HCT116 (cell line): ENCODE results near the gene SLC52A3. TPM values are rescaled to one million over a fixed set of nuclear protein-coding genes. Genes with fewer than 3 reads are reported as not detected.

Source experiments
- ATAC-seq: fragments of 200-7000 bp; cut with Tn5 transposase; 2 replicates; pipeline ENCODE4 v1.9.1; 2020; ENCODE audit warnings: mild to moderate bottlenecking, moderate library complexity
- BruUV-seq: library from RNA; stranded (reverse); fragments of 400-500 nt; replicated peaks from 2 replicates; lab custom pipeline; 2021; lab: Mats Ljungman, UMichigan
- CTCF ChIA-PET: fragments of 300-600 bp; sonication (Branson Sonifier 250); formaldehyde crosslinking; loops from one replicate; lab custom pipeline; 2021; ENCODE audit warnings: antibody characterized with exemption; lab: Charles Lee
- POLR2A ChIA-PET: fragments of 300-600, 350-600 bp; sonication (Branson Sonifier 250); formaldehyde crosslinking; loops from one replicate; lab custom pipeline; 2021; ENCODE audit warnings: antibody characterized with exemption; lab: Charles Lee
- RAD21 ChIA-PET, 2 experiments: fragments of 300-600 bp; sonication (Branson Sonifier 250); formaldehyde crosslinking; loops; one replicate each; lab custom pipeline; 2023; ENCODE audit warnings: low total read pairs in 2 of 2; ENCODE audit not compliant: uncharacterized antibody in 2 of 2, unreplicated experiment in 2 of 2, low non-redundant PET in 1 of 2; lab: Charles Lee
- DNase-seq: peaks from one replicate; pipeline ENCODE4 v3.0.0-alpha.2; 2010; ENCODE audit warnings: low read depth, low spot score
- H2AFZ ChIP-seq: fragments of 200-600 bp; shearing (Covaris generic), sonication (generic); 2 replicates; pipeline ENCODE4 v1.6.1; 2017; ENCODE audit warnings: low read depth, mixed run types, mixed read lengths, antibody characterized with exemption, low read length; ENCODE audit not compliant: poor library complexity, severe bottlenecking
- H3K27ac ChIP-seq: 2 replicates; pipeline ENCODE4 v1.5.1; 2012; ENCODE audit warnings: low read depth, low read length
- H3K27me3 ChIP-seq: fragments of 200-600 bp; sonication (generic); 2 replicates; pipeline ENCODE4 v1.6.1; 2016; ENCODE audit warnings: mixed run types, low read length, mixed read lengths; ENCODE audit not compliant: insufficient read depth
- H3K36me3 ChIP-seq, 2 experiments: fragments of 200-500 bp in 1 of 2; fragments of 200-600 bp in 1 of 2; sonication (Bioruptor generic) in 1 of 2; sonication (generic) in 1 of 2; 2 replicates each; pipeline versions ENCODE4 v1.5.1 to v1.6.1; 2014 to 2016; ENCODE audit warnings: low read length in 2 of 2, inconsistent platforms in 1 of 2, mixed read lengths in 1 of 2, mixed run types in 1 of 2; ENCODE audit not compliant: insufficient read depth in 2 of 2, control insufficient read depth in 1 of 2
- H3K4me1 ChIP-seq, 2 experiments: fragments of 200-600 bp in 1 of 2; sonication (generic) in 1 of 2; 2 replicates each; pipeline versions ENCODE4 v1.5.1 to v1.6.1; 2012 to 2017; ENCODE audit warnings: low read length in 2 of 2, inconsistent platforms in 1 of 2, mild to moderate bottlenecking in 1 of 2, mixed read lengths in 1 of 2, mixed run types in 1 of 2, moderate library complexity in 1 of 2; ENCODE audit not compliant: insufficient read depth in 2 of 2, control insufficient read depth in 1 of 2
- H3K4me2 ChIP-seq: fragments of 200-600 bp; sonication (generic); 2 replicates; pipeline ENCODE4 v1.6.1; 2017; ENCODE audit warnings: mixed run types, low read length, mixed read lengths
- H3K4me3 ChIP-seq, 2 experiments: fragments of 200-600 bp in 1 of 2; sonication (generic) in 1 of 2; replicated peaks in 1 of 2; 2 replicates each; pipeline ENCODE4 v1.5.1; 2011 to 2016; ENCODE audit warnings: low read length in 2 of 2, control low read depth in 1 of 2, low read depth in 1 of 2, mild to moderate bottlenecking in 1 of 2, mixed read lengths in 1 of 2, mixed run types in 1 of 2
- H3K79me2 ChIP-seq: fragments of 200-600 bp; sonication (generic); 2 replicates; pipeline ENCODE4 v1.6.1; 2017; ENCODE audit warnings: mild to moderate bottlenecking, mixed run types, low read length, moderate library complexity, mixed read lengths; ENCODE audit not compliant: insufficient read depth
- H3K9ac ChIP-seq: fragments of 200-600 bp; sonication (generic); 2 replicates; pipeline ENCODE4 v1.6.1; 2016; ENCODE audit warnings: low read length, mixed read lengths
- H3K9me2 ChIP-seq: fragments of 200-600 bp; sonication (generic), shearing (Covaris generic); 2 replicates; pipeline ENCODE4 v1.6.1; 2017; ENCODE audit warnings: mixed run types, mild to moderate bottlenecking, moderate library complexity; ENCODE audit not compliant: insufficient read depth
- H3K9me3 ChIP-seq, 2 experiments: fragments of 200-500 bp in 1 of 2; fragments of 200-600 bp in 1 of 2; sonication (Bioruptor generic) in 1 of 2; sonication (generic) in 1 of 2; 2 replicates each; pipeline ENCODE4 v1.6.1; 2014 to 2017; ENCODE audit warnings: low read length in 2 of 2, mixed read lengths in 2 of 2, inconsistent platforms in 1 of 2, low read depth in 1 of 2, mild to moderate bottlenecking in 1 of 2, mixed run types in 1 of 2, moderate library complexity in 1 of 2; ENCODE audit not compliant: control insufficient read depth in 1 of 2, insufficient read depth in 1 of 2
- H4K20me1 ChIP-seq: fragments of 200-600 bp; sonication (generic), shearing (Covaris generic); 2 replicates; pipeline ENCODE4 v1.6.1; 2017; ENCODE audit warnings: mixed run types, mild to moderate bottlenecking, moderate library complexity; ENCODE audit not compliant: insufficient read depth
- ATF3 ChIP-seq: IDR thresholded peaks from 2 replicates; pipeline ENCODE4 v1.6.1; 2012
- CEBPB ChIP-seq: IDR thresholded peaks from 2 replicates; pipeline ENCODE4 v1.6.1; 2012; ENCODE audit warnings: low read depth
- EGR1 ChIP-seq: IDR thresholded peaks from 2 replicates; pipeline ENCODE4 v1.6.1; 2012; ENCODE audit warnings: low read depth
- ELF1 ChIP-seq: IDR thresholded peaks from 2 replicates; pipeline ENCODE4 v1.6.1; 2012; ENCODE audit warnings: low read depth, borderline replicate concordance
- EZH2phosphoT487 ChIP-seq: fragments of 200-600 bp; IDR thresholded peaks from 2 replicates; pipeline ENCODE4 v1.6.1; 2018; ENCODE audit warnings: antibody characterized with exemption, borderline replicate concordance
- FOSL1 ChIP-seq: IDR thresholded peaks from 2 replicates; pipeline ENCODE4 v1.6.1; 2012; ENCODE audit warnings: low read depth
- JUND ChIP-seq: IDR thresholded peaks from 2 replicates; pipeline ENCODE4 v1.6.1; 2012
- POLR2A ChIP-seq: IDR thresholded peaks from 2 replicates; pipeline ENCODE4 v1.7.0; 2011; ENCODE audit warnings: borderline replicate concordance; ENCODE audit not compliant: insufficient read depth, insufficient read length; ENCODE audit errors: extremely low read depth
- POLR2AphosphoS5 ChIP-seq: IDR thresholded peaks from 2 replicates; pipeline ENCODE4 v1.6.1; 2011; ENCODE audit warnings: mild to moderate bottlenecking, low read depth, low read length, moderate library complexity
- RAD21 ChIP-seq: IDR thresholded peaks from 2 replicates; pipeline ENCODE4 v1.6.1; 2012; ENCODE audit warnings: low read depth, mild to moderate bottlenecking
- SIN3A ChIP-seq: IDR thresholded peaks from 2 replicates; pipeline ENCODE4 v1.6.1; 2012; ENCODE audit warnings: low read depth
- SP1 ChIP-seq: IDR thresholded peaks from 2 replicates; pipeline ENCODE4 v1.6.1; 2012; ENCODE audit warnings: low read depth
- SRF ChIP-seq: IDR thresholded peaks from 2 replicates; pipeline ENCODE4 v1.6.1; 2012; ENCODE audit warnings: low read depth
- TCF7L2 ChIP-seq: IDR thresholded peaks from 2 replicates; pipeline ENCODE4 v1.7.0; 2011; ENCODE audit warnings: borderline replicate concordance, inconsistent platforms; ENCODE audit not compliant: insufficient read depth, insufficient read length; ENCODE audit errors: extremely low read depth
- YY1 ChIP-seq: IDR thresholded peaks from 2 replicates; pipeline ENCODE4 v1.6.1; 2011; ENCODE audit warnings: low read length, low read depth, moderate library complexity, mild to moderate bottlenecking; ENCODE audit not compliant: insufficient replicate concordance; ENCODE audit errors: extremely low read depth
- ZBTB33 ChIP-seq: IDR thresholded peaks from 2 replicates; pipeline ENCODE4 v1.6.1; 2011; ENCODE audit warnings: mild to moderate bottlenecking, low read length, moderate library complexity; ENCODE audit not compliant: insufficient replicate concordance; ENCODE audit errors: extremely low read depth
- intact Hi-C: fragments of 100-400 bp; cut with micrococcal nuclease; formaldehyde crosslinking; loops from 2 replicates; pipeline ENCODE4 v1.10.0; 2022
- total RNA-seq: library from RNA; stranded (reverse); gene quantifications from one replicate; pipeline ENCODE4 v1.2.1, GENCODE V29; 2021; ENCODE audit not compliant: unreplicated experiment
- TF ChIP-seq, protein P1 (sequence below): IDR thresholded peaks from 2 replicates; pipeline ENCODE4 v1.6.1; 2012
- TF ChIP-seq, protein P2 (sequence below), 3 experiments: fragments of 200-600 bp in 1 of 3; sonication (generic) in 1 of 3; IDR thresholded peaks in 2 of 3; conservative IDR thresholded peaks in 1 of 3; 2 replicates each; pipeline ENCODE4 v1.5.1; 2012 to 2017; ENCODE audit warnings: low read depth in 2 of 3, low read length in 2 of 3, antibody characterized with exemption in 1 of 3, borderline replicate concordance in 1 of 3, control low read depth in 1 of 3, mild to moderate bottlenecking in 1 of 3, mixed read lengths in 1 of 3, mixed run types in 1 of 3, moderate library complexity in 1 of 3; ENCODE audit not compliant: insufficient read depth in 1 of 3

Gene SLC52A3
- total RNA-seq, 1 experiment from 2014 or later, result 10.2 TPM

- no TSS peak for BruUV-seq
- ChIA-PET RAD21 (no interaction called here), CTCF (no interaction called here), POLR2A (no interaction called here)
- H3K4me2 ChIP-seq, result no peak overlapping the region
- no peaks in the 10 kb centered on the region for H3K9me2 ChIP-seq
- intact Hi-C loops, result no loop called here
- H4K20me1 ChIP-seq, result no peaks in the 10 kb centered on the region
- H3K4me1 ChIP-seq, result no peaks in the 10 kb centered on the region
- H3K27me3 ChIP-seq, result no peaks in the 10 kb centered on the region
- no peaks in the 10 kb centered on the region for H3K9me3 ChIP-seq
- no peak overlapping the region for H3K4me3 ChIP-seq
- TF ChIP-seq RAD21, result no peak
- TF ChIP-seq SIN3A, result no peak
- no peak for TF ChIP-seq YY1
- TF ChIP-seq, protein P1, sequence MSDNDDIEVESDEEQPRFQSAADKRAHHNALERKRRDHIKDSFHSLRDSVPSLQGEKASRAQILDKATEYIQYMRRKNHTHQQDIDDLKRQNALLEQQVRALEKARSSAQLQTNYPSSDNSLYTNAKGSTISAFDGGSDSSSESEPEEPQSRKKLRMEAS, result no peak
- TF ChIP-seq, protein P2, sequence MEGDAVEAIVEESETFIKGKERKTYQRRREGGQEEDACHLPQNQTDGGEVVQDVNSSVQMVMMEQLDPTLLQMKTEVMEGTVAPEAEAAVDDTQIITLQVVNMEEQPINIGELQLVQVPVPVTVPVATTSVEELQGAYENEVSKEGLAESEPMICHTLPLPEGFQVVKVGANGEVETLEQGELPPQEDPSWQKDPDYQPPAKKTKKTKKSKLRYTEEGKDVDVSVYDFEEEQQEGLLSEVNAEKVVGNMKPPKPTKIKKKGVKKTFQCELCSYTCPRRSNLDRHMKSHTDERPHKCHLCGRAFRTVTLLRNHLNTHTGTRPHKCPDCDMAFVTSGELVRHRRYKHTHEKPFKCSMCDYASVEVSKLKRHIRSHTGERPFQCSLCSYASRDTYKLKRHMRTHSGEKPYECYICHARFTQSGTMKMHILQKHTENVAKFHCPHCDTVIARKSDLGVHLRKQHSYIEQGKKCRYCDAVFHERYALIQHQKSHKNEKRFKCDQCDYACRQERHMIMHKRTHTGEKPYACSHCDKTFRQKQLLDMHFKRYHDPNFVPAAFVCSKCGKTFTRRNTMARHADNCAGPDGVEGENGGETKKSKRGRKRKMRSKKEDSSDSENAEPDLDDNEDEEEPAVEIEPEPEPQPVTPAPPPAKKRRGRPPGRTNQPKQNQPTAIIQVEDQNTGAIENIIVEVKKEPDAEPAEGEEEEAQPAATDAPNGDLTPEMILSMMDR (IDR thresholded peaks at IDR 0.05 in 2 of 3, conservative IDR thresholded peaks at IDR 0.05 in 1 of 3; ENCODE audit: borderline replicate concordance in 1 of 3, insufficient read depth in 1 of 3, low read depth in 2 of 3, low read length in 2 of 3), result no peak
- TF ChIP-seq EGR1, result no peak
- no peak for TF ChIP-seq POLR2A
- no peak for TF ChIP-seq ELF1
- no peak for TF ChIP-seq POLR2AphosphoS5
- TF ChIP-seq SRF, result no peak
- TF ChIP-seq CEBPB, result no peak
- TF ChIP-seq EZH2phosphoT487, result no peak
- TF ChIP-seq ATF3, result no peak
- TF ChIP-seq SP1, result no peak
- no peak for TF ChIP-seq FOSL1
- no peak for TF ChIP-seq JUND
- no peak for TF ChIP-seq ZBTB33
- TF ChIP-seq TCF7L2, result no peak
- H3K9ac ChIP-seq, result no peak overlapping the region
- DNase-seq (no peak), ATAC-seq (no peak)
- no peaks in the 10 kb centered on the region for H3K79me2 ChIP-seq
- H3K27ac ChIP-seq, result no peak overlapping the region
- no peaks in the 10 kb centered on the region for H3K36me3 ChIP-seq
- H2AFZ ChIP-seq, result no peak overlapping the region
These were observed 22.8 kb upstream of the SLC52A3 start for GRCh38 chr20:791056-791455.
